ENCODE measurements around the gene HS6ST1. TPM values are rescaled to one million over a fixed set of nuclear protein-coding genes. Genes with fewer than 3 reads are reported as not detected.

HS6ST1 gene
- total RNA-seq, 1 donor from 2014 or later: 31.1 TPM

- no peak overlapping the region for H3K4me2 ChIP-seq
- peaks cover 18% of the 10 kb centered on the region for H3K4me1 ChIP-seq
- H3K9me3 Mint-ChIP-seq: peaks cover 6% of the 10 kb centered on the region
- no peak overlapping the region for H3K27ac ChIP-seq
- no peak for DNase-seq (ENCODE audit: low spot score)
- no peaks in the 10 kb centered on the region for H3K27me3 ChIP-seq
- H4K20me1 ChIP-seq (ENCODE audit: low read depth): peaks cover 100% of the 10 kb centered on the region
- no peaks in the 10 kb centered on the region for H3K36me3 ChIP-seq
- peaks cover 6% of the 10 kb centered on the region for H3K27me3 Mint-ChIP-seq (ENCODE audit: insufficient read depth, low read depth)
- no peak overlapping the region for H3K4me3 ChIP-seq
- peaks cover 99% of the 10 kb centered on the region for H3K79me2 ChIP-seq (ENCODE audit: low read depth)
- TF ChIP-seq CTCF (IDR thresholded peaks at IDR 0.05) (no peak), EZH2phosphoT487 (IDR thresholded peaks at IDR 0.05) (no peak), EZH2 (IDR thresholded peaks at IDR 0.05) (no peak)
- no peak overlapping the region for H3K27ac Mint-ChIP-seq
- no peak overlapping the region for H3K4me3 Mint-ChIP-seq
- no peak overlapping the region for H2AFZ ChIP-seq (replicated peaks)
- no peaks in the 10 kb centered on the region for H3F3A ChIP-seq (ENCODE audit: low read depth)
- H3K4me1 Mint-ChIP-seq: peaks cover 42% of the 10 kb centered on the region
- H3K36me3 Mint-ChIP-seq: peaks cover 12% of the 10 kb centered on the region
- H3K9me3 ChIP-seq (ENCODE audit: low read depth): no peaks in the 10 kb centered on the region
- no peak overlapping the region for H3K9ac ChIP-seq
Measured at GRCh38 chr2:128301501-128301966, 17.1 kb downstream of the HS6ST1 start.

GRCh38 chr2:128301021-128301420 is 17.6 kb downstream of the HS6ST1 start:
- Histone ChIP-seq H3K4me1 (peaks cover 13% of the 10 kb centered on the region), H3K4me3 (no peak overlapping the region), H4K20me1 (ENCODE audit: low read depth) (peaks cover 100% of the 10 kb centered on the region), H3K9ac (no peak overlapping the region), H2AFZ (replicated peaks) (no peak overlapping the region), H3K27me3 (no peaks in the 10 kb centered on the region), H3K4me2 (no peak overlapping the region), H3K79me2 (ENCODE audit: low read depth) (peaks cover 99% of the 10 kb centered on the region), H3F3A (ENCODE audit: low read depth) (no peaks in the 10 kb centered on the region), H3K9me3 (ENCODE audit: low read depth) (no peaks in the 10 kb centered on the region), H3K36me3 (no peaks in the 10 kb centered on the region), H3K27ac (no peak overlapping the region)
- H3K9me3 Mint-ChIP-seq: peaks cover 6% of the 10 kb centered on the region
- peaks cover 17% of the 10 kb centered on the region for H3K36me3 Mint-ChIP-seq
- H3K4me3 Mint-ChIP-seq: no peak overlapping the region
- no peak for DNase-seq (ENCODE audit: low spot score)
- peaks cover 36% of the 10 kb centered on the region for H3K4me1 Mint-ChIP-seq
- no peak overlapping the region for H3K27ac Mint-ChIP-seq
- H3K27me3 Mint-ChIP-seq (ENCODE audit: insufficient read depth, low read depth): peaks cover 6% of the 10 kb centered on the region
- no peak for TF ChIP-seq EZH2phosphoT487 (IDR thresholded peaks at IDR 0.05)
- TF ChIP-seq CTCF (IDR thresholded peaks at IDR 0.05): no peak
- TF ChIP-seq EZH2 (IDR thresholded peaks at IDR 0.05): no peak

- H3K4me1 Mint-ChIP-seq: peaks cover 31% of the 10 kb centered on the region
- Histone ChIP-seq H3F3A (ENCODE audit: low read depth) (no peaks in the 10 kb centered on the region), H4K20me1 (ENCODE audit: low read depth) (peaks cover 100% of the 10 kb centered on the region), H3K27ac (no peak overlapping the region), H3K27me3 (no peaks in the 10 kb centered on the region), H3K4me3 (no peak overlapping the region), H3K9ac (no peak overlapping the region), H3K4me2 (no peak overlapping the region), H3K4me1 (peaks cover 7% of the 10 kb centered on the region), H3K79me2 (ENCODE audit: low read depth) (peaks cover 99% of the 10 kb centered on the region), H2AFZ (replicated peaks) (no peak overlapping the region), H3K9me3 (ENCODE audit: low read depth) (no peaks in the 10 kb centered on the region), H3K36me3 (no peaks in the 10 kb centered on the region)
- DNase-seq (ENCODE audit: low spot score): no peak
- H3K9me3 Mint-ChIP-seq: peaks cover 6% of the 10 kb centered on the region
- H3K27me3 Mint-ChIP-seq (ENCODE audit: insufficient read depth, low read depth): peaks cover 6% of the 10 kb centered on the region
- H3K36me3 Mint-ChIP-seq: peaks cover 17% of the 10 kb centered on the region
- no peak for TF ChIP-seq EZH2phosphoT487 (IDR thresholded peaks at IDR 0.05)
- no peak for TF ChIP-seq CTCF (IDR thresholded peaks at IDR 0.05)
- no peak for TF ChIP-seq EZH2 (IDR thresholded peaks at IDR 0.05)
- no peak overlapping the region for H3K4me3 Mint-ChIP-seq
- H3K27ac Mint-ChIP-seq: no peak overlapping the region
Measured at GRCh38 chr2:128300151-128301020, 18.3 kb downstream of the HS6ST1 start.

Measured in neural progenitor cell (in vitro differentiated cells).